Trophoblast cell (in vitro differentiated cells and primary cell): Measurements from ENCODE around the gene RYK.

Experiments used
- DNase-seq, 2 donors: peaks; one replicate each; pipeline ENCODE4 v3.0.0-alpha.2; 2016
- H2AFZ ChIP-seq: 2 replicates; pipeline ENCODE4 v1.6.1; 2013; ENCODE audit warnings: low read length, moderate library complexity, mild to moderate bottlenecking; ENCODE audit not compliant: insufficient read depth, poor library complexity
- H2AK5ac ChIP-seq: 2 replicates; pipeline ENCODE4 v1.6.1; 2013; ENCODE audit warnings: mild to moderate bottlenecking, low read length
- H2BK120ac ChIP-seq: 2 replicates; pipeline ENCODE4 v1.6.1; 2013; ENCODE audit warnings: low read length, mild to moderate bottlenecking, moderate library complexity; ENCODE audit not compliant: insufficient read depth, poor library complexity
- H2BK12ac ChIP-seq: 2 replicates; pipeline ENCODE4 v1.6.1; 2013; ENCODE audit warnings: mild to moderate bottlenecking, low read length, moderate library complexity
- H2BK5ac ChIP-seq: 2 replicates; pipeline ENCODE4 v1.6.1; 2013; ENCODE audit warnings: low read length, low read depth, moderate library complexity, mild to moderate bottlenecking; ENCODE audit not compliant: poor library complexity
- H3K14ac ChIP-seq: 2 replicates; pipeline ENCODE4 v1.6.1; 2013; ENCODE audit warnings: mild to moderate bottlenecking, low read length
- H3K18ac ChIP-seq: 2 replicates; pipeline ENCODE4 v1.6.1; 2013; ENCODE audit warnings: mild to moderate bottlenecking, low read length
- H3K23ac ChIP-seq: 2 replicates; pipeline ENCODE4 v1.6.1; 2013; ENCODE audit warnings: low read length
- H3K27ac ChIP-seq: 2 replicates; pipeline ENCODE4 v1.5.1; 2013; ENCODE audit warnings: low read depth, mild to moderate bottlenecking, inconsistent platforms, low read length, moderate library complexity
- H3K27me3 ChIP-seq: 2 replicates; pipeline ENCODE4 v1.6.1; 2013; ENCODE audit warnings: inconsistent platforms, mild to moderate bottlenecking, low read length, moderate library complexity; ENCODE audit not compliant: insufficient read depth
- H3K36me3 ChIP-seq, 2 experiments: 1 replicate in 1 of 2; 2 replicates in 1 of 2; pipeline ENCODE4 v1.6.1; 2013; ENCODE audit warnings: low read length in 2 of 2, mild to moderate bottlenecking in 2 of 2, moderate library complexity in 1 of 2; ENCODE audit not compliant: insufficient read depth in 2 of 2, control insufficient read depth in 1 of 2
- H3K4ac ChIP-seq: 2 replicates; pipeline ENCODE4 v1.6.1; 2013; ENCODE audit warnings: low read depth, mild to moderate bottlenecking, low read length, moderate library complexity
- H3K4me1 ChIP-seq, 2 experiments: 1 replicate in 1 of 2; 2 replicates in 1 of 2; pipeline ENCODE4 v1.6.1; 2013; ENCODE audit warnings: low read length in 2 of 2, mild to moderate bottlenecking in 2 of 2, moderate library complexity in 1 of 2; ENCODE audit not compliant: insufficient read depth in 2 of 2, control insufficient read depth in 1 of 2
- H3K4me2 ChIP-seq: 2 replicates; pipeline ENCODE4 v1.6.1; 2013; ENCODE audit warnings: inconsistent platforms, mild to moderate bottlenecking, low read length, moderate library complexity
- H3K4me3 ChIP-seq: 2 replicates; pipeline ENCODE4 v1.5.1; 2013; ENCODE audit warnings: mild to moderate bottlenecking, low read depth, low read length, inconsistent platforms
- H3K79me1 ChIP-seq: one replicate; pipeline ENCODE4 v1.6.1; 2013; ENCODE audit warnings: low read length
- H3K79me2 ChIP-seq: 2 replicates; pipeline ENCODE4 v1.6.1; 2013; ENCODE audit warnings: low read length, mild to moderate bottlenecking; ENCODE audit not compliant: control insufficient read depth, insufficient read depth, poor library complexity
- H3K9ac ChIP-seq: 2 replicates; pipeline ENCODE4 v1.6.1; 2013; ENCODE audit warnings: mild to moderate bottlenecking, low read length
- H3K9me3 ChIP-seq: 2 replicates; pipeline ENCODE4 v1.6.1; 2013; ENCODE audit warnings: low read depth, mild to moderate bottlenecking, control low read depth, inconsistent platforms, low read length; ENCODE audit not compliant: insufficient read depth
- H4K12ac ChIP-seq: 2 replicates; pipeline ENCODE4 v1.6.1; 2013; ENCODE audit warnings: low read depth, mild to moderate bottlenecking, low read length, moderate library complexity
- H4K8ac ChIP-seq: 2 replicates; pipeline ENCODE4 v1.6.1; 2013; ENCODE audit warnings: low read depth, mild to moderate bottlenecking, low read length, moderate library complexity
- H4K91ac ChIP-seq: one replicate; pipeline ENCODE4 v1.6.1; 2013; ENCODE audit warnings: low read depth, mild to moderate bottlenecking, low read length, moderate library complexity
- WGBS: extraction: QIAGEN DNeasy Blood & Tissue Kit; methylation state at CpG from one replicate; pipeline ENCODE4 v1.1.7; 2013; ENCODE audit warnings: missing lambda C conversion rate; ENCODE audit not compliant: insufficient read length, insufficient coverage; ENCODE audit errors: extremely low coverage; 5-methylcytosine and 5-hydroxymethylcytosine counted together

Gene RYK

GRCh38 chr3:134287512-134287911, 36.9 kb upstream of the RYK start:
- Histone ChIP-seq H3K9ac (no peak overlapping the region), H2AK5ac (no peak overlapping the region), H3K18ac (no peak overlapping the region), H2BK120ac (no peak overlapping the region), H3K23ac (no peak overlapping the region), H3K79me1 (no peaks in the 10 kb centered on the region), H3K14ac (no peak overlapping the region), H3K4me1 (peaks cover 5 to 12% of the 10 kb centered on the region in 2 experiments), H3K4ac (no peak overlapping the region), H3K4me2 (no peak overlapping the region), H2BK5ac (no peak overlapping the region), H4K12ac (no peak overlapping the region), H3K27ac (no peak overlapping the region), H3K27me3 (no peaks in the 10 kb centered on the region), H3K79me2 (no peaks in the 10 kb centered on the region), H3K4me3 (no peak overlapping the region), H3K36me3 (no peaks in the 10 kb centered on the region), H2AFZ (no peak overlapping the region), H4K91ac (no peak overlapping the region), H2BK12ac (no peak overlapping the region), H3K9me3 (no peaks in the 10 kb centered on the region), H4K8ac (no peak overlapping the region)
- DNase-seq: no peak

GRCh38 chr3:134284438-134284837, 33.8 kb upstream of the RYK start:
- H3K79me1 ChIP-seq: peaks cover 2% of the 10 kb centered on the region
- no peak overlapping the region for H3K23ac ChIP-seq
- no peak overlapping the region for H3K9ac ChIP-seq
- no peaks in the 10 kb centered on the region for H3K36me3 ChIP-seq
- H4K91ac ChIP-seq: no peak overlapping the region
- H3K14ac ChIP-seq: no peak overlapping the region
- no peak overlapping the region for H4K12ac ChIP-seq
- H2BK12ac ChIP-seq: peak overlapping the region; percentile 30
- H3K18ac ChIP-seq: no peak overlapping the region
- H3K27me3 ChIP-seq: no peaks in the 10 kb centered on the region
- H3K9me3 ChIP-seq: no peaks in the 10 kb centered on the region
- no peak overlapping the region for H3K4me2 ChIP-seq
- no peak overlapping the region for H2BK120ac ChIP-seq
- H3K4ac ChIP-seq: no peak overlapping the region
- H3K79me2 ChIP-seq: no peaks in the 10 kb centered on the region
- H2AFZ ChIP-seq: no peak overlapping the region
- DNase-seq: no peak
- H4K8ac ChIP-seq: no peak overlapping the region
- no peak overlapping the region for H2AK5ac ChIP-seq
- peaks cover 10 to 14% of the 10 kb centered on the region in 2 experiments for H3K4me1 ChIP-seq
- no peak overlapping the region for H2BK5ac ChIP-seq
- H3K27ac ChIP-seq: no peak overlapping the region
- H3K4me3 ChIP-seq: no peak overlapping the region
- WGBS: no CpG with 5 or more reads among the region's 6 CpGs

- no CpG with 5 or more reads among the region's 8 CpGs for WGBS
- no peak overlapping the region for H3K23ac ChIP-seq
Observed at GRCh38 chr3:134282659-134283047, 32.0 kb upstream of the RYK start.

GRCh38 chr3:134281912-134282658, 31.4 kb upstream of the RYK start:
- Histone ChIP-seq H4K12ac (no peak overlapping the region), H2AFZ (no peak overlapping the region), H3K14ac (no peak overlapping the region), H3K36me3 (no peaks in the 10 kb centered on the region), H2BK12ac (peak overlapping the region; percentile 40), H3K79me1 (peaks cover 2% of the 10 kb centered on the region), H2BK120ac (no peak overlapping the region), H3K79me2 (no peaks in the 10 kb centered on the region), H2AK5ac (no peak overlapping the region), H3K4me2 (no peak overlapping the region), H3K9me3 (no peaks in the 10 kb centered on the region), H4K91ac (peak overlapping the region; percentile 7), H3K4me3 (no peak overlapping the region), H3K9ac (no peak overlapping the region), H3K27me3 (no peaks in the 10 kb centered on the region), H2BK5ac (peak overlapping the region; percentile 53), H3K4ac (no peak overlapping the region), H3K4me1 (peaks cover 10 to 14% of the 10 kb centered on the region in 2 experiments), H3K18ac (no peak overlapping the region), H3K27ac (peak overlapping the region; percentile 71), H3K23ac (no peak overlapping the region), H4K8ac (no peak overlapping the region)
- DNase-seq: peak in 1 of 2 donors; percentile 75
- no CpG with 5 or more reads among the region's 2 CpGs for WGBS

More at GRCh38 chr3:134282659-134283047, 32.0 kb upstream of the RYK start:
- Histone ChIP-seq H3K27ac (peak overlapping the region; percentile 71), H4K8ac (no peak overlapping the region), H3K4me3 (no peak overlapping the region), H2AK5ac (no peak overlapping the region), H3K14ac (no peak overlapping the region), H2AFZ (no peak overlapping the region), H3K4ac (no peak overlapping the region), H3K4me1 (peaks cover 10 to 14% of the 10 kb centered on the region in 2 experiments), H3K27me3 (no peaks in the 10 kb centered on the region), H3K9ac (no peak overlapping the region), H4K91ac (peak overlapping the region; percentile 7), H2BK5ac (peak overlapping the region; percentile 53), H3K79me1 (peaks cover 2% of the 10 kb centered on the region), H3K4me2 (no peak overlapping the region), H2BK120ac (no peak overlapping the region), H2BK12ac (peak overlapping the region; percentile 40), H4K12ac (no peak overlapping the region), H3K9me3 (no peaks in the 10 kb centered on the region), H3K36me3 (no peaks in the 10 kb centered on the region), H3K79me2 (no peaks in the 10 kb centered on the region), H3K18ac (no peak overlapping the region)
- DNase-seq: peak in 1 of 2 donors; percentile 39
